WTC11 (cell line): Measurements from ENCODE around the gene GHRL. TPM values are rescaled to one million over a fixed set of nuclear protein-coding genes. Genes with fewer than 3 reads are reported as not detected.

ENCODE experiments used
- ATAC-seq: fragments of 200-7000 bp; cut with Tn5 transposase; 2 replicates; pipeline ENCODE4 v1.10.0; 2021; ENCODE audit warnings: mild to moderate bottlenecking, moderate library complexity
- CTCF ChIA-PET: fragments of 300-600 bp; sonication (Branson Sonifier 250); formaldehyde crosslinking; loops from one replicate; lab custom pipeline; 2021; ENCODE audit warnings: antibody characterized with exemption; lab: Charles Lee
- POLR2A ChIA-PET: fragments of 350-600 bp; sonication (Branson Sonifier 250); formaldehyde crosslinking; loops from one replicate; lab custom pipeline; 2021; ENCODE audit warnings: antibody characterized with exemption; lab: Charles Lee
- DNase-seq: peaks from one replicate; pipeline ENCODE4 v3.0.0; 2021; ENCODE audit warnings: low spot score
- H3K27ac Mint-ChIP-seq: 2 replicates; pipeline ENCODE4 v1.8.0; 2021; ENCODE audit warnings: mixed read lengths
- H3K27me3 Mint-ChIP-seq: 2 replicates; pipeline ENCODE4 v1.8.0; 2021; ENCODE audit warnings: low read depth, mild to moderate bottlenecking, moderate library complexity, mixed read lengths
- H3K36me3 Mint-ChIP-seq: 2 replicates; pipeline ENCODE4 v1.8.0; 2021; ENCODE audit warnings: mixed read lengths
- H3K4me1 Mint-ChIP-seq: 2 replicates; pipeline ENCODE4 v1.8.0; 2022; ENCODE audit warnings: mixed read lengths
- H3K4me3 Mint-ChIP-seq: 2 replicates; pipeline ENCODE4 v1.8.0; 2021; ENCODE audit warnings: mild to moderate bottlenecking, moderate library complexity, mixed read lengths
- H3K9me3 Mint-ChIP-seq: 2 replicates; pipeline ENCODE4 v1.8.0; 2021; ENCODE audit warnings: mixed read lengths
- CBFB ChIP-seq: sonication (generic); formaldehyde crosslinking; IDR thresholded peaks from 2 replicates; pipeline ENCODE4 v1.8.1; 2022; ENCODE audit warnings: mild to moderate bottlenecking, low read depth, missing genetic modification reagents
- EMX1 ChIP-seq: fragments of 250-450 bp; sonication (Bioruptor Pico); IDR thresholded peaks from 2 replicates; pipeline ENCODE4 v1.8.0; 2021; ENCODE audit warnings: mild to moderate bottlenecking
- ESRRA ChIP-seq: sonication (generic); formaldehyde crosslinking; IDR thresholded peaks from 2 replicates; pipeline ENCODE4 v1.8.1; 2022; ENCODE audit warnings: mild to moderate bottlenecking, missing genetic modification reagents, borderline replicate concordance
- ETV6 ChIP-seq: sonication (generic); formaldehyde crosslinking; IDR thresholded peaks from 2 replicates; pipeline ENCODE4 v1.8.1; 2022; ENCODE audit warnings: mild to moderate bottlenecking, missing genetic modification reagents
- FOXP1 ChIP-seq: sonication (generic); formaldehyde crosslinking; IDR thresholded peaks from 2 replicates; pipeline ENCODE4 v1.8.0; 2022; ENCODE audit warnings: missing genetic modification reagents, mild to moderate bottlenecking, moderate library complexity, borderline replicate concordance
- JAZF1 ChIP-seq: fragments of 250-450 bp; sonication (Bioruptor Pico); IDR thresholded peaks from 2 replicates; pipeline ENCODE4 v1.9.0; 2021; ENCODE audit warnings: moderate library complexity, mild to moderate bottlenecking, inconsistent platforms
- MXD4 ChIP-seq: fragments of 250-450 bp; sonication (Bioruptor Pico); IDR thresholded peaks from 2 replicates; pipeline ENCODE4 v1.8.0; 2021; ENCODE audit warnings: mild to moderate bottlenecking, moderate library complexity, borderline replicate concordance
- NFE2L1 ChIP-seq: sonication (generic); formaldehyde crosslinking; IDR thresholded peaks from 2 replicates; pipeline ENCODE4 v1.8.1; 2023; ENCODE audit warnings: missing genetic modification reagents
- OVOL2 ChIP-seq: fragments of 250-450 bp; sonication (Bioruptor Pico); IDR thresholded peaks from 2 replicates; pipeline ENCODE4 v1.9.0; 2021; ENCODE audit warnings: mild to moderate bottlenecking, borderline replicate concordance
- PREB ChIP-seq: sonication (generic); formaldehyde crosslinking; IDR thresholded peaks from 2 replicates; pipeline ENCODE4 v1.8.1; 2022; ENCODE audit warnings: mild to moderate bottlenecking, missing genetic modification reagents, moderate library complexity, borderline replicate concordance
- PRRX2 ChIP-seq: fragments of 250-450 bp; sonication (Bioruptor Pico); IDR thresholded peaks from 2 replicates; pipeline ENCODE4 v1.8.0; 2021; ENCODE audit warnings: mild to moderate bottlenecking
- RORB ChIP-seq: fragments of 250-450 bp; sonication (Bioruptor Pico); IDR thresholded peaks from 2 replicates; pipeline ENCODE4 v1.9.0; 2021; ENCODE audit warnings: mild to moderate bottlenecking
- SOX15 ChIP-seq: fragments of 250-450 bp; sonication (Bioruptor Pico); IDR thresholded peaks from 2 replicates; pipeline ENCODE4 v1.9.0; 2021; ENCODE audit warnings: mild to moderate bottlenecking
- TP53 ChIP-seq: sonication (generic); formaldehyde crosslinking; IDR thresholded peaks from 2 replicates; pipeline ENCODE4 v1.8.1; 2023; ENCODE audit warnings: mild to moderate bottlenecking, missing genetic modification reagents
- ZBTB21 ChIP-seq: sonication (generic); formaldehyde crosslinking; IDR thresholded peaks from 2 replicates; pipeline ENCODE4 v1.8.1; 2023; ENCODE audit warnings: mild to moderate bottlenecking, missing genetic modification reagents, borderline replicate concordance
- ZNF423 ChIP-seq: fragments of 250-450 bp; sonication (Bioruptor Pico); IDR thresholded peaks from 2 replicates; pipeline ENCODE4 v2.1.2; 2022; ENCODE audit warnings: mild to moderate bottlenecking, moderate library complexity
- total RNA-seq: library from RNA; stranded (reverse); gene quantifications from 3 replicates; pipeline ENCODE4 v1.2.3, GENCODE V29; 2021
- TF ChIP-seq, protein P1 (sequence below): sonication (generic); formaldehyde crosslinking; IDR thresholded peaks from 2 replicates; pipeline ENCODE4 v1.8.0; 2022; ENCODE audit warnings: mild to moderate bottlenecking, missing genetic modification reagents
- TF ChIP-seq, protein P2 (sequence below): sonication (generic); formaldehyde crosslinking; IDR thresholded peaks from 2 replicates; pipeline ENCODE4 v1.8.0; 2023; ENCODE audit warnings: mild to moderate bottlenecking, missing genetic modification reagents
- TF ChIP-seq, protein P3 (sequence below): sonication (generic); formaldehyde crosslinking; conservative IDR thresholded peaks from 2 replicates; pipeline ENCODE4 v1.8.1; 2022; ENCODE audit warnings: mild to moderate bottlenecking, missing genetic modification reagents
- TF ChIP-seq, protein P4 (sequence below): sonication (generic); formaldehyde crosslinking; IDR thresholded peaks from 2 replicates; pipeline ENCODE4 v1.8.1; 2023; ENCODE audit warnings: mild to moderate bottlenecking, missing genetic modification reagents
- TF ChIP-seq, protein P5 (sequence below): sonication (generic); formaldehyde crosslinking; IDR thresholded peaks from 2 replicates; pipeline ENCODE4 v1.8.0; 2022; ENCODE audit warnings: missing genetic modification reagents
- TF ChIP-seq, protein P6 (sequence below): sonication (generic); formaldehyde crosslinking; conservative IDR thresholded peaks from 2 replicates; pipeline ENCODE4 v1.8.1; 2023; ENCODE audit warnings: mild to moderate bottlenecking, low read depth, missing genetic modification reagents, moderate library complexity

GHRL gene
- total RNA-seq, 1 experiment from 2014 or later: 0.35 TPM

GRCh38 chr3:10336761-10337160 lies 44.0 kb upstream of the GHRL start:
- H3K36me3 Mint-ChIP-seq: no peaks in the 10 kb centered on the region
- ChIA-PET POLR2A (no interaction called here), CTCF (no interaction called here)
- 0 out of 2 replicates have a peak, but pooled peaks cover 5% of the 10 kb centered on the region for H3K4me1 Mint-ChIP-seq
- no peaks in the 10 kb centered on the region for H3K9me3 Mint-ChIP-seq
- ATAC-seq: no peak
- TF ChIP-seq JAZF1 (no peak), NFE2L1 (CRISPR knock-in tag) (no peak), FOXP1 (no peak), CBFB (CRISPR knock-in tag) (no peak), TP53 (CRISPR knock-in tag) (no peak), ZNF423 (CRISPR knock-in tag) (no peak), PRRX2 (CRISPR knock-in tag) (no peak), PREB (CRISPR knock-in tag) (no peak), ZBTB21 (CRISPR knock-in tag) (no peak), ESRRA (CRISPR knock-in tag) (no peak)
- TF ChIP-seq, protein P1, sequence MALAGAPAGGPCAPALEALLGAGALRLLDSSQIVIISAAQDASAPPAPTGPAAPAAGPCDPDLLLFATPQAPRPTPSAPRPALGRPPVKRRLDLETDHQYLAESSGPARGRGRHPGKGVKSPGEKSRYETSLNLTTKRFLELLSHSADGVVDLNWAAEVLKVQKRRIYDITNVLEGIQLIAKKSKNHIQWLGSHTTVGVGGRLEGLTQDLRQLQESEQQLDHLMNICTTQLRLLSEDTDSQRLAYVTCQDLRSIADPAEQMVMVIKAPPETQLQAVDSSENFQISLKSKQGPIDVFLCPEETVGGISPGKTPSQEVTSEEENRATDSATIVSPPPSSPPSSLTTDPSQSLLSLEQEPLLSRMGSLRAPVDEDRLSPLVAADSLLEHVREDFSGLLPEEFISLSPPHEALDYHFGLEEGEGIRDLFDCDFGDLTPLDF: no peak
- TF ChIP-seq, protein P2, sequence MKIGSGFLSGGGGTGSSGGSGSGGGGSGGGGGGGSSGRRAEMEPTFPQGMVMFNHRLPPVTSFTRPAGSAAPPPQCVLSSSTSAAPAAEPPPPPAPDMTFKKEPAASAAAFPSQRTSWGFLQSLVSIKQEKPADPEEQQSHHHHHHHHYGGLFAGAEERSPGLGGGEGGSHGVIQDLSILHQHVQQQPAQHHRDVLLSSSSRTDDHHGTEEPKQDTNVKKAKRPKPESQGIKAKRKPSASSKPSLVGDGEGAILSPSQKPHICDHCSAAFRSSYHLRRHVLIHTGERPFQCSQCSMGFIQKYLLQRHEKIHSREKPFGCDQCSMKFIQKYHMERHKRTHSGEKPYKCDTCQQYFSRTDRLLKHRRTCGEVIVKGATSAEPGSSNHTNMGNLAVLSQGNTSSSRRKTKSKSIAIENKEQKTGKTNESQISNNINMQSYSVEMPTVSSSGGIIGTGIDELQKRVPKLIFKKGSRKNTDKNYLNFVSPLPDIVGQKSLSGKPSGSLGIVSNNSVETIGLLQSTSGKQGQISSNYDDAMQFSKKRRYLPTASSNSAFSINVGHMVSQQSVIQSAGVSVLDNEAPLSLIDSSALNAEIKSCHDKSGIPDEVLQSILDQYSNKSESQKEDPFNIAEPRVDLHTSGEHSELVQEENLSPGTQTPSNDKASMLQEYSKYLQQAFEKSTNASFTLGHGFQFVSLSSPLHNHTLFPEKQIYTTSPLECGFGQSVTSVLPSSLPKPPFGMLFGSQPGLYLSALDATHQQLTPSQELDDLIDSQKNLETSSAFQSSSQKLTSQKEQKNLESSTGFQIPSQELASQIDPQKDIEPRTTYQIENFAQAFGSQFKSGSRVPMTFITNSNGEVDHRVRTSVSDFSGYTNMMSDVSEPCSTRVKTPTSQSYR (CRISPR knock-in tag): no peak
- TF ChIP-seq, protein P3, sequence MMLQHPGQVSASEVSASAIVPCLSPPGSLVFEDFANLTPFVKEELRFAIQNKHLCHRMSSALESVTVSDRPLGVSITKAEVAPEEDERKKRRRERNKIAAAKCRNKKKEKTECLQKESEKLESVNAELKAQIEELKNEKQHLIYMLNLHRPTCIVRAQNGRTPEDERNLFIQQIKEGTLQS: no peak
- TF ChIP-seq, all 79 proteins: peak for 0
- Mint-ChIP-seq H3K27ac (no peak overlapping the region), H3K27me3 (no peaks in the 10 kb centered on the region; the same call in 1 of the 2 replicates), H3K4me3 (no peak overlapping the region)
- no peak for DNase-seq

DNA sequence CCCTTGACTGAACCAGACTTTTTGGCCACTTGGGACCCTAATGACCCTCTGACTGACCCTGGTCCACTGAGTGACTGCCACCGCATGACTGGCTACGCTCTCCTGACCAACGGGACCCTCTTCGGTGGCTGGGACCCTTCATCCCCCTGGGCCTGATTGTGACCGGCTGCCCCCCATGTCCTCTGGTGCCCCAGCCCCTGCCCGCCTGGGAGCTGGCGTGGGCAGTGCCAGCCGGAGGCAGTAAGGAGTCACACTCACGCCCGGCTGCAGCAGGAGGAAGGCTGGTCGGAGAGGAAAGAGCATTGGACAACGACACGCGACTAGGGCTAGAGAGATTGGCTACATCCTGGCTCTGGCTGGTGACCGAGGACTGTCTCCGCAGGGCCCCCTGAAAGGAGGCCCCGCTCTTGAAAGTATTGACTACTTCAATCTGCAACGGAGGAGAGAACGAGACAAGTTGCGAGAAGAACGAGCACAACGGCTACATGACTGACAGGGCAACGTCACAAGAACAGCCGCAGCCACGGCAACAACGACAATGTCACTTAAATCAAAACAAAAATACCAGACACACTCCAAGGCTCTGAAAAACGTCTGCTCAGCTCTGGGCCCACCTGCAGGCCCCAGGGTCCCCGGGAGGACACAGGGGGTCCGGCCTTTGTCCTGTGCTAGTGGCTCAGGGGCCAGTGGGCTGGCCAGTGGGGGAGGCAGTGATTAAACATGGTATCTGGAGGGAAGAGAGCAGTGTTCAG lies 43.3 kb upstream of the GHRL start:
- Mint-ChIP-seq H3K9me3 (no peaks in the 10 kb centered on the region), H3K27ac (no peak overlapping the region), H3K4me3 (no peak overlapping the region), H3K27me3 (no peaks in the 10 kb centered on the region; the same call in 1 of the 2 replicates), H3K4me1 (0 out of 2 replicates have a peak, but pooled peaks cover 5% of the 10 kb centered on the region), H3K36me3 (no peaks in the 10 kb centered on the region)
- no peak for ATAC-seq
- CTCF ChIA-PET: no interaction called here
- POLR2A ChIA-PET: no interaction called here
- no peak for DNase-seq
- TF ChIP-seq MXD4 (CRISPR knock-in tag): no peak
- TF ChIP-seq RORB (CRISPR knock-in tag): no peak
- TF ChIP-seq, protein P4, sequence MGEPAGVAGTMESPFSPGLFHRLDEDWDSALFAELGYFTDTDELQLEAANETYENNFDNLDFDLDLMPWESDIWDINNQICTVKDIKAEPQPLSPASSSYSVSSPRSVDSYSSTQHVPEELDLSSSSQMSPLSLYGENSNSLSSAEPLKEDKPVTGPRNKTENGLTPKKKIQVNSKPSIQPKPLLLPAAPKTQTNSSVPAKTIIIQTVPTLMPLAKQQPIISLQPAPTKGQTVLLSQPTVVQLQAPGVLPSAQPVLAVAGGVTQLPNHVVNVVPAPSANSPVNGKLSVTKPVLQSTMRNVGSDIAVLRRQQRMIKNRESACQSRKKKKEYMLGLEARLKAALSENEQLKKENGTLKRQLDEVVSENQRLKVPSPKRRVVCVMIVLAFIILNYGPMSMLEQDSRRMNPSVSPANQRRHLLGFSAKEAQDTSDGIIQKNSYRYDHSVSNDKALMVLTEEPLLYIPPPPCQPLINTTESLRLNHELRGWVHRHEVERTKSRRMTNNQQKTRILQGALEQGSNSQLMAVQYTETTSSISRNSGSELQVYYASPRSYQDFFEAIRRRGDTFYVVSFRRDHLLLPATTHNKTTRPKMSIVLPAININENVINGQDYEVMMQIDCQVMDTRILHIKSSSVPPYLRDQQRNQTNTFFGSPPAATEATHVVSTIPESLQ (CRISPR knock-in tag): no peak
- TF ChIP-seq, protein P5, sequence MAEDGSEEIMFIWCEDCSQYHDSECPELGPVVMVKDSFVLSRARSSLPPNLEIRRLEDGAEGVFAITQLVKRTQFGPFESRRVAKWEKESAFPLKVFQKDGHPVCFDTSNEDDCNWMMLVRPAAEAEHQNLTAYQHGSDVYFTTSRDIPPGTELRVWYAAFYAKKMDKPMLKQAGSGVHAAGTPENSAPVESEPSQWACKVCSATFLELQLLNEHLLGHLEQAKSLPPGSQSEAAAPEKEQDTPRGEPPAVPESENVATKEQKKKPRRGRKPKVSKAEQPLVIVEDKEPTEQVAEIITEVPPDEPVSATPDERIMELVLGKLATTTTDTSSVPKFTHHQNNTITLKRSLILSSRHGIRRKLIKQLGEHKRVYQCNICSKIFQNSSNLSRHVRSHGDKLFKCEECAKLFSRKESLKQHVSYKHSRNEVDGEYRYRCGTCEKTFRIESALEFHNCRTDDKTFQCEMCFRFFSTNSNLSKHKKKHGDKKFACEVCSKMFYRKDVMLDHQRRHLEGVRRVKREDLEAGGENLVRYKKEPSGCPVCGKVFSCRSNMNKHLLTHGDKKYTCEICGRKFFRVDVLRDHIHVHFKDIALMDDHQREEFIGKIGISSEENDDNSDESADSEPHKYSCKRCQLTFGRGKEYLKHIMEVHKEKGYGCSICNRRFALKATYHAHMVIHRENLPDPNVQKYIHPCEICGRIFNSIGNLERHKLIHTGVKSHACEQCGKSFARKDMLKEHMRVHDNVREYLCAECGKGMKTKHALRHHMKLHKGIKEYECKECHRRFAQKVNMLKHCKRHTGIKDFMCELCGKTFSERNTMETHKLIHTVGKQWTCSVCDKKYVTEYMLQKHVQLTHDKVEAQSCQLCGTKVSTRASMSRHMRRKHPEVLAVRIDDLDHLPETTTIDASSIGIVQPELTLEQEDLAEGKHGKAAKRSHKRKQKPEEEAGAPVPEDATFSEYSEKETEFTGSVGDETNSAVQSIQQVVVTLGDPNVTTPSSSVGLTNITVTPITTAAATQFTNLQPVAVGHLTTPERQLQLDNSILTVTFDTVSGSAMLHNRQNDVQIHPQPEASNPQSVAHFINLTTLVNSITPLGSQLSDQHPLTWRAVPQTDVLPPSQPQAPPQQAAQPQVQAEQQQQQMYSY: no peak
- TF ChIP-seq SOX15 (CRISPR knock-in tag): no peak
- TF ChIP-seq, protein P6, sequence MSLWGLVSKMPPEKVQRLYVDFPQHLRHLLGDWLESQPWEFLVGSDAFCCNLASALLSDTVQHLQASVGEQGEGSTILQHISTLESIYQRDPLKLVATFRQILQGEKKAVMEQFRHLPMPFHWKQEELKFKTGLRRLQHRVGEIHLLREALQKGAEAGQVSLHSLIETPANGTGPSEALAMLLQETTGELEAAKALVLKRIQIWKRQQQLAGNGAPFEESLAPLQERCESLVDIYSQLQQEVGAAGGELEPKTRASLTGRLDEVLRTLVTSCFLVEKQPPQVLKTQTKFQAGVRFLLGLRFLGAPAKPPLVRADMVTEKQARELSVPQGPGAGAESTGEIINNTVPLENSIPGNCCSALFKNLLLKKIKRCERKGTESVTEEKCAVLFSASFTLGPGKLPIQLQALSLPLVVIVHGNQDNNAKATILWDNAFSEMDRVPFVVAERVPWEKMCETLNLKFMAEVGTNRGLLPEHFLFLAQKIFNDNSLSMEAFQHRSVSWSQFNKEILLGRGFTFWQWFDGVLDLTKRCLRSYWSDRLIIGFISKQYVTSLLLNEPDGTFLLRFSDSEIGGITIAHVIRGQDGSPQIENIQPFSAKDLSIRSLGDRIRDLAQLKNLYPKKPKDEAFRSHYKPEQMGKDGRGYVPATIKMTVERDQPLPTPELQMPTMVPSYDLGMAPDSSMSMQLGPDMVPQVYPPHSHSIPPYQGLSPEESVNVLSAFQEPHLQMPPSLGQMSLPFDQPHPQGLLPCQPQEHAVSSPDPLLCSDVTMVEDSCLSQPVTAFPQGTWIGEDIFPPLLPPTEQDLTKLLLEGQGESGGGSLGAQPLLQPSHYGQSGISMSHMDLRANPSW: no peak
- TF ChIP-seq ETV6 (CRISPR knock-in tag): no peak
- TF ChIP-seq EMX1 (CRISPR knock-in tag): no peak
- no peak for TF ChIP-seq FOXP1
- TF ChIP-seq OVOL2: no peak
